Astrocyte (in vitro differentiated cells and primary cell): ENCODE results near the gene GRIK1. TPM values are rescaled to one million over a fixed set of nuclear protein-coding genes. Genes with fewer than 3 reads are reported as not detected.

ENCODE experiments used
- DNase-seq: peaks from one replicate; pipeline ENCODE4 v3.0.0-alpha.2; 2010; ENCODE audit warnings: low read depth
- FAIRE-seq: peaks from 2 replicates; lab custom pipeline; 2011; peaks lifted over from hg19 to GRCh38; lab: Jason Lieb, UNC
- H2AFZ ChIP-seq: 2 replicates; pipeline ENCODE4 v1.6.0; 2012; ENCODE audit warnings: low read depth, low read length, inconsistent platforms
- H3K27ac ChIP-seq: 2 replicates; pipeline ENCODE4 v1.5.1; 2011; ENCODE audit warnings: low read depth, low read length, inconsistent platforms
- H3K27me3 ChIP-seq: 2 replicates; pipeline ENCODE4 v1.6.0; 2011; ENCODE audit warnings: low read length, inconsistent platforms; ENCODE audit not compliant: insufficient read depth
- H3K36me3 ChIP-seq: 2 replicates; pipeline ENCODE4 v1.5.1; 2011; ENCODE audit warnings: low read length, inconsistent platforms; ENCODE audit not compliant: insufficient read depth
- H3K4me1 ChIP-seq: 2 replicates; pipeline ENCODE4 v1.5.1; 2011; ENCODE audit warnings: low read length, inconsistent platforms; ENCODE audit not compliant: insufficient read depth
- H3K4me2 ChIP-seq: 2 replicates; pipeline ENCODE4 v1.6.0; 2012; ENCODE audit warnings: low read length, inconsistent platforms
- H3K4me3 ChIP-seq: 2 replicates; pipeline ENCODE4 v1.5.1; 2011; ENCODE audit warnings: low read depth, mild to moderate bottlenecking, low read length, inconsistent platforms; ENCODE audit not compliant: insufficient read depth
- H3K79me2 ChIP-seq: 2 replicates; pipeline ENCODE4 v1.6.0; 2012; ENCODE audit warnings: mild to moderate bottlenecking, low read length, inconsistent platforms; ENCODE audit not compliant: insufficient read depth
- H3K9ac ChIP-seq: 2 replicates; pipeline ENCODE4 v1.6.0; 2012; ENCODE audit warnings: mild to moderate bottlenecking, low read length, inconsistent platforms
- H3K9me3 ChIP-seq: 2 replicates; pipeline ENCODE4 v1.5.1; 2012; ENCODE audit warnings: low read depth, mild to moderate bottlenecking, low read length, inconsistent platforms; ENCODE audit not compliant: insufficient read depth
- H4K20me1 ChIP-seq: 2 replicates; pipeline ENCODE4 v1.6.0; 2012; ENCODE audit warnings: low read length, inconsistent platforms; ENCODE audit not compliant: insufficient read depth
- H3K27ac Mint-ChIP-seq: one replicate; pipeline ENCODE4 v1.8.0; 2021; ENCODE audit warnings: mild to moderate bottlenecking, mixed read lengths; ENCODE audit not compliant: unreplicated experiment
- H3K27me3 Mint-ChIP-seq: one replicate; pipeline ENCODE4 v1.8.0; 2021; ENCODE audit warnings: low read depth, mixed read lengths; ENCODE audit not compliant: unreplicated experiment
- H3K36me3 Mint-ChIP-seq: one replicate; pipeline ENCODE4 v1.8.0; 2021; ENCODE audit warnings: low read depth, mixed read lengths; ENCODE audit not compliant: unreplicated experiment
- H3K4me1 Mint-ChIP-seq: one replicate; pipeline ENCODE4 v1.8.0; 2021; ENCODE audit warnings: low read depth, mixed read lengths; ENCODE audit not compliant: unreplicated experiment
- H3K4me3 Mint-ChIP-seq: one replicate; pipeline ENCODE4 v1.8.0; 2021; ENCODE audit warnings: mild to moderate bottlenecking, moderate library complexity, mixed read lengths; ENCODE audit not compliant: unreplicated experiment
- H3K9me3 Mint-ChIP-seq: one replicate; pipeline ENCODE4 v1.8.0; 2021; ENCODE audit warnings: mild to moderate bottlenecking, mixed read lengths; ENCODE audit not compliant: unreplicated experiment
- CTCF ChIP-seq: IDR thresholded peaks from 2 replicates; pipeline ENCODE4 v1.5.1; 2011; ENCODE audit warnings: low read depth, mild to moderate bottlenecking, inconsistent platforms, low read length, moderate library complexity; ENCODE audit not compliant: insufficient read depth
- EZH2 ChIP-seq: IDR thresholded peaks from 2 replicates; pipeline ENCODE4 v1.6.1; 2012; ENCODE audit warnings: mild to moderate bottlenecking, low read length, inconsistent platforms; ENCODE audit not compliant: insufficient read depth
- total RNA-seq: library from RNA; stranded (reverse); gene quantifications from 2 replicates; pipeline ENCODE4 v1.2.1, GENCODE V29; 2021

The GRIK1 gene
- total RNA-seq, 1 donor from 2014 or later, result not detected

DNA sequence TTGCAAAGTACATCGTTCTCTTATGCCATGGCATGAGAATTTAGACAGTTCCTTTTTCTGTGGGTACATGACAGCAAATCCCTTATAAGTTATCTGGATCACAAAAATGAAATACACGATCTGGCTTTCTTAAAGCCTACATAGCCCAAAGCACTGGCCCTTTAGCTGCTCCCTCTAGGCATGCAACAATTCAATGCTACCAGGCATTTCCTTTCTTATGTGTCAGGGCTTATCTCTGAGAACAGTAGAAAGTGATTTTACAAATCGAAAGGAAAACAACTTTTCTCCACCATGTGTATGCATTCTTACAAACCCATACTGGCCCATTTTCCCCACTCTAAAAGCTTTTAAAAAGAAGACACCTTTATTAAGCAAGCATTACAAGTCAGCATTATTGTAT lies 139.7 kb downstream of the GRIK1 start:
- Histone ChIP-seq H3K79me2 (no peaks in the 10 kb centered on the region), H3K36me3 (no peaks in the 10 kb centered on the region), H3K27ac (no peak overlapping the region), H3K9ac (no peak overlapping the region), H3K27me3 (no peaks in the 10 kb centered on the region), H3K4me3 (no peak overlapping the region), H4K20me1 (no peaks in the 10 kb centered on the region), H3K9me3 (no peaks in the 10 kb centered on the region), H3K4me2 (no peak overlapping the region), H2AFZ (no peak overlapping the region), H3K4me1 (no peaks in the 10 kb centered on the region)
- no peaks in the 10 kb centered on the region for H3K36me3 Mint-ChIP-seq
- no peak overlapping the region for H3K4me3 Mint-ChIP-seq
- no peak for DNase-seq
- no peaks in the 10 kb centered on the region for H3K9me3 Mint-ChIP-seq
- no peaks in the 10 kb centered on the region for H3K4me1 Mint-ChIP-seq
- no peak overlapping the region for H3K27ac Mint-ChIP-seq
- no peaks in the 10 kb centered on the region for H3K27me3 Mint-ChIP-seq
- FAIRE-seq, result no peak
- TF ChIP-seq CTCF (no peak), EZH2 (no peak)

GRCh38 chr21:29798840-29799239 lies 141.0 kb downstream of the GRIK1 start:
- TF ChIP-seq CTCF (no peak), EZH2 (no peak)
- Mint-ChIP-seq H3K4me1 (no peaks in the 10 kb centered on the region), H3K36me3 (no peaks in the 10 kb centered on the region), H3K27ac (no peak overlapping the region), H3K4me3 (no peak overlapping the region), H3K27me3 (no peaks in the 10 kb centered on the region), H3K9me3 (no peaks in the 10 kb centered on the region)
- no peak overlapping the region for H3K4me3 ChIP-seq
- no peaks in the 10 kb centered on the region for H3K36me3 ChIP-seq
- no peak for FAIRE-seq
- no peak for DNase-seq
- no peak overlapping the region for H3K27ac ChIP-seq
- no peaks in the 10 kb centered on the region for H4K20me1 ChIP-seq
- no peaks in the 10 kb centered on the region for H3K79me2 ChIP-seq
- no peaks in the 10 kb centered on the region for H3K27me3 ChIP-seq
- no peaks in the 10 kb centered on the region for H3K4me1 ChIP-seq
- H3K9me3 ChIP-seq, result no peaks in the 10 kb centered on the region
- H2AFZ ChIP-seq, result no peak overlapping the region
- H3K4me2 ChIP-seq, result no peak overlapping the region
- no peak overlapping the region for H3K9ac ChIP-seq

DNA sequence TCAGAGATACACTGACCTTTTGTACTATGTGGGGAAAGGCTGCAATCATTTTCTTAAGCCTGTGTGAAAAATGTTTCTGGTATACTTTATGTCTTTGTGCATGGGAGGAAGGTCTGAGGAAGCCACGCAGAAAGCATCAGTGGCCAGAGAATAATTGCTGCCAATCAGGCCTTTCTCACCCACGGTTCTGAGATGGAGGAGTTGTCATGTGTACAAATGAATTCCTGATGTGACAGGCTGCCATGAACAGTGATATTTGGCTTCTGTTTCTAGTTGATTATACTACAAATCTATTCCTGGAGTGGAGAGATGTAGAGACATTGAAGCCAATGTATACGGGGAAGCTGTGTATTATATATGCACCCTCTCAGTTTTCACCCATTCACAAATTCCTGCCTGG lies 142.6 kb downstream of the GRIK1 start:
- DNase-seq (no peak), FAIRE-seq (no peak)
- no peak overlapping the region for H3K9ac ChIP-seq
- H3K27me3 ChIP-seq, result no peaks in the 10 kb centered on the region
- H3K4me2 ChIP-seq, result no peak overlapping the region
- no peak overlapping the region for H3K4me3 ChIP-seq
- no peak overlapping the region for H2AFZ ChIP-seq
- H4K20me1 ChIP-seq, result no peaks in the 10 kb centered on the region
- H3K9me3 ChIP-seq, result no peaks in the 10 kb centered on the region
- H3K27ac Mint-ChIP-seq, result no peak overlapping the region
- H3K27ac ChIP-seq, result no peak overlapping the region
- TF ChIP-seq EZH2, result no peak
- no peak for TF ChIP-seq CTCF
- no peaks in the 10 kb centered on the region for H3K36me3 ChIP-seq
- no peaks in the 10 kb centered on the region for H3K9me3 Mint-ChIP-seq
- H3K36me3 Mint-ChIP-seq, result no peaks in the 10 kb centered on the region
- no peaks in the 10 kb centered on the region for H3K4me1 ChIP-seq
- no peak overlapping the region for H3K4me3 Mint-ChIP-seq
- H3K4me1 Mint-ChIP-seq, result no peaks in the 10 kb centered on the region
- H3K27me3 Mint-ChIP-seq, result no peaks in the 10 kb centered on the region
- H3K79me2 ChIP-seq, result no peaks in the 10 kb centered on the region
